Stimulated activated naive CD4-positive, alpha-beta T cell treated with Interleukin-2 at 50 U/mL for 16 hours (primary cell): ENCODE measurements around the gene CDC42EP3.
A peak's percentile ranks its signal among the peaks of the same experiment; 100 is the strongest.

Experiments
- DNase-seq: peaks from one replicate; lab custom pipeline; 2025; lab: John Stamatoyannopoulos, UW

CDC42EP3 gene, protein sequence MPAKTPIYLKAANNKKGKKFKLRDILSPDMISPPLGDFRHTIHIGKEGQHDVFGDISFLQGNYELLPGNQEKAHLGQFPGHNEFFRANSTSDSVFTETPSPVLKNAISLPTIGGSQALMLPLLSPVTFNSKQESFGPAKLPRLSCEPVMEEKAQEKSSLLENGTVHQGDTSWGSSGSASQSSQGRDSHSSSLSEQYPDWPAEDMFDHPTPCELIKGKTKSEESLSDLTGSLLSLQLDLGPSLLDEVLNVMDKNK

DNA sequence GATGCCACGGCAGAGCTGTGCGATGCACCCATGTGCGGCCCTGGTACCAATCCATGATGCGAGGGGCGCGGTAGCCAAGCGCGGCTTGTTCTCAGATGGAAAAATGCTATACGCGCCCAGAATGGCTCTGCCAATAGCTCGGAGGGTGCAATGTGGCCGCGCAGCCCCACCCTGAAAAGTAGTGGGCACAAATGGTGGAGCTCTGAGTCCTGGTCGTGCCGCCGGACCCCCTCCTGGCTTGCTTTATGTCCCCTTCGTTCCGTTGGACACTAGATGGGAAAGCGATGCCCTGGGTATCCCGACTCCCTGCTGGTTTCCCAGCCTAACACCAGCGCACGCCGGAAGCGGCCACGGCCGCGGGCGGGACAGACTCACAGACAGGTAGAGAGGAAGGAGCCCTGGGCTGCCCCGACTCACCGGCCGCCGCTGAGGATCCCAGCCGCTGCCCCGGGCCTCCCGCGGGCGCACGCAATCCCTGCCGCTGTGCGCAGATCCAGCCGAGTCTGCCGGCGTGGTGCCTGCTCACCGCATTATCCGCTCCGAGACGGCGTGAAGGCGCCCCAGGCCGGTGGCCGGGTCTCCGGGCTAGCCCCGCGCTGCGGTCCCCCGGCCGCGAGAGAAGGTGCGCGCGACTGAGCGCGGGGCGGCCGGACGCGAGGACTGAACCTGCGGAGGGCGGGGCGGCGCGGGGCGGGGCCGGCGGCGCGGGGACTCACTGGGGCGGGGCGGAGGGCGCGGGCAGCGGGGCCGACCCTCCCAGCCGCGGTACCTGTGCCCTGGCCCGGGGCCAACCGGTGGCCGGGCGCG is at the start of gene CDC42EP3:
Gene CDC42EP3 (minus strand): TSS at position 634 of the 807 bp plus-strand sequence. CDS start 25,055 bp downstream, outside the sequence.
- DNase-seq: peak; percentile 71

DNA sequence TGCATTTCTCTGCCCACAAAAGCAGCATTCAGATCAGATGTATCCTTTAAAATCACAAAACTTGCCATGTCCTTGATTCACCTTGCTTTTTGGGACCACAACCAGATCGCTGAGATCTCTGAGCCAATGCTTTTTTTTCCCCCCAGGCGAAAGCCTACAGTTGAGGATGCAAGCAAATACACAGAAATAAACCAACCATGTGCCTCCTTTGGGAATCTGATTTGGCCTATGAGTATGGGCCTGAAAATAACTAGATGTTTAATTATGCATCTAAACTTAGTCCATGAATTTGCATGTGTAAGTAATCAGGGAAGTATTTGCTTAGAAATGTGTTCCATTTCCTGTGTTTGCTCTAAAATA is 49.7 kb upstream of the CDC42EP3 start:
- DNase-seq: no peak

DNA sequence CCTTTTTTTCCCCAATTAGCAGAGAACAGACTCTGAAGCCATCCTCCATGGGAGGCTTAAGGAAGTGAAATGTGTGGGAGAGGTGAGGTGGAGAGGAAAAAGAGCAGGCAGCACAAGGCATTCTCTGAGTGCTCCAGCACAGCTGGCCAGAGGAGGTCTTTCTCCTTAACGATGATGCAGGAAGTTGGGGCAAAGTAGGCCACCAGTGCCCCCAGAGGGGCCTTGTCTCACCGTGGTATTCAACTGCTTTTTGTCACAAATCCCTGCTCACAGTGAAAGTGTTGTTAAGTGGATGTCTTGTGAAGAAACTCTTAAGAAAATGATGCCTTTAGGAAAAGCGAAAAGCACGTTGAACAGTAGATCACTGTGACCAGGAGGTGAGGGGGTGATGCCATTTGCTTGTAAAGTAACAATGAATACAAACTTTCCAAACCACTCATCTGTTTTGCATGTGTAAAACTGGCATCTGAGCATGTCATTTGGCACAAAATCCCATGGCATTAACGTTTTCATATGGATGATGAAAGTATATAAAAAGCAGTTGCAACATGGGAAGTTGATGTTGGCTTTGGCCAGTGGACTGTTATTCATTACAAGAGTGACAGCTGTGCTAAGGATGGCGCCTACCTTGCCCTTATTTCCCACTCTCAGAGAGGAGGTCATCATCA is 49.2 kb upstream of the CDC42EP3 start:
- no peak for DNase-seq

- no peak for DNase-seq
Measured at GRCh38 chr2:37718515-37719161, 47.2 kb upstream of the CDC42EP3 start.

DNA sequence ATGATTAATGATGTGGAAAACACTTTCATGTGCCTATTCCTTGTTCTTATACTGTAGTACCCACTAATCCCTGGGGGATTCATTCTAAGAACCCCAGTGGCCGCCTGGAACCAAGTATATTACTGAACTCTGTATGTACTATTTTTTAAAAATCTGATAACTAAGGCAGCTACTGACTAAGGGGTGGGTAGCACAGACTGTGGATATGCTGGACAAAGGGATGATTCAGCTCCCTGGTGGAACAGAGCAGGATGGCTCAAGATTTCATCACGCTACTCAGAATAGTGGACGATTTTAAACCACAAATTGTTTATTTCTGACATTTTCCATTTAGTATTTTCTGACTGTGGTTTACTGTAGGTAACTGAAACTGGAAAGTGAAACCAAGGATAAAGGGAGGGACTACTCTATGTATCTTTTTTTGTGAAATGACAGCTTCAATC is 41.8 kb upstream of the CDC42EP3 start:
- DNase-seq: no peak

GRCh38 chr2:37711831-37712230 is 40.4 kb upstream of the CDC42EP3 start:
- DNase-seq: no peak

- no peak for DNase-seq
Measured at GRCh38 chr2:37711308-37711731, 39.9 kb upstream of the CDC42EP3 start.

DNA sequence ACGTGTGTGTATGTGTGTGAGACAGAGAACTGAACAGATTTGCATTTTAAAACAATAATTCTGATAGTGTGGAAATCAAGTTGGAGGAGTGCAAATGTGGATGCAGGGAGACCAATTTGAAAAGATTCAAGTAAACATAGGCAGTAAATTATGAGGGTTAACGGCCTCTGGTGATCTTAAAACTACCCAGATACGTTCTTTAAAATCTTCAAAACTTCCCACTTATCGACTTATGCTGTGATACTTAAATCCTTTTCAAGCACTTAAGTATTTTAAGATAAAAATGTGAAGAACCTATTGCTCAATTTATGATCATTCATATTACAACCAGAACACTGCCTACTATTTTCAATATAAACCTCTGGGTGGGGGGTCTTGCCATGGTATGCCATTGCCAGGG is 37.7 kb upstream of the CDC42EP3 start:
- DNase-seq: no peak

GRCh38 chr2:37708146-37708545 is 36.7 kb upstream of the CDC42EP3 start:
- no peak for DNase-seq

GRCh38 chr2:37707393-37707792 is 36.0 kb upstream of the CDC42EP3 start:
- no peak for DNase-seq

GRCh38 chr2:37706334-37707183 is 35.1 kb upstream of the CDC42EP3 start:
- DNase-seq: no peak

DNA sequence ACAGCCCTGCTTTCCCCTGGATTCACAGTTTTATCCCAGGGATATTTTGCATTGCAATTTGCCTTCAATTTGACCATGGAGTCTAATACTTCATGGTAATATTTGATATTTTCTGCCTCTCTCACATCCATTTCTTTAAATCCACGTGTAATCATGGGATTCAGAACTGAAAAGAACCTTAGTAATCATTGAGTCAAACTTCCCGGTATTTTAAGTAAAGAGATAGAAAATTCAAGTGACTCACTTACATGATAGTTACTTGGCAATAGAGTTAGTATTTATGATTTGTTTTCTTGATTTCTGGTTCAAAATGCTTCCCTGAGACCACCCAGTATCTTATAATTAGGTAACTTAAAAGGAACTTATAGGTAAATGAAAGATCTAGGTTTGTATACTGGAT is 33.7 kb upstream of the CDC42EP3 start:
- no peak for DNase-seq

DNA sequence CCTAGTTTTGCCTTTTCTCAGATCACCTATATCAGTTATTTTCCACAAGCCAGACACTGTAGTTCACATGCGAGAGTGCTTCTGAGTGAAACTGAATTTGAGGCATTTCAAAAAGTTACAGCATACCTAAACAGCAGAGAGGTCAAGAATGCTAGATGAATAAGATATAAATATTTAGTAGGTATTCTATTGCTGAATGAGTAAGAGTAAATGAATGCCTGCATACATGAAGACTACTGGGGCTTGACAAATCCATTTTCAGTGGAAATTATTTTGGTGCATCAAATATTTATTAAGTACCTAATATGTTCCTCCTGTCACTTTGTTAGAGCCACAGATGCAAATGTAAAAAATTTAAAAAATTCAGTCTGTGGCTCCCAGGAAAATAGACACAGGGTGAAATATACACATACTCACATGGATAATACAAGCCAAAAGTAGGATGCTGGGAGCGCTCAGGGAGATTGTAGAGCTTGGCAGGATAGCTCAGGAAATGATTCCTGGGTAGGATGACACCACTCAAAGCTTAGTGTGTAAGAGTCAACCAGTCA is 27.6 kb upstream of the CDC42EP3 start:
- no peak for DNase-seq

DNA sequence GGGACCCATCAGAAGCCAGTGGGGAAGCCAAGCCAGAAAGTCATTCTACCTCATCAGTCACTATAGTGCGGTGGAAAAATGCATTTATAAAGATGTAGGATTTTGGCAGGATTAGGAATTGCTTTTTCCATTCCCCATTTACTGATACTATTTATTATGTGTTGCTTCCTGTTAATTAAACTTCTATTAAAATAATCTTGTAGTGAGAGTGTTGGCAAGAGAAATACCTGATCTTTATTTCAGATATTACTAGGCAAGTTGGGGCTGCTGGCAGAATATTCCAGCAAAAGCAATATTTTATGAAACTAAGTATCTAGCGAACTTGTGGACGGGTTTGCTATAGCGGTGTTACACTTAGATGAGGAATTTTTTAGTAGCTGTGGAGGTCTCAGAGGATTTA is 23.9 kb upstream of the CDC42EP3 start:
- no peak for DNase-seq

DNA sequence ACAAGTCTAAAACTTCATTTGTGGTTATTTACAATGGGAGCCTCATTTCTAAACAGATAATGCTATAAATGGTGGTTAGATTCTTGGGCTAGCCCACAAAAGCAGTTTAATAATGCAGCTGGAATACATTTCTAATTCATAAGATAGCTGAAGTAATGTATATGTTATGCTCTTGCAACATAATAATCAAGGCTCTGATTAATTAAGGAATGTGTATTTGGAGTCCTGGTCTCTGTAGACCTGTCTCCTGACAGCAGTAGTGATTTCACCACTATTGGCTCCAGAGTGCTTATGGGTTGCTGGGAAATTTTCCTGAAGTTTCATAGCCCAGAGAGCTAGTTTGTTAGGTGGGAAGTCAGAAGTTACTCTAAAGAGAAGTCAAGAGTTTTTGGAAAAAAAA is 21.3 kb upstream of the CDC42EP3 start:
- DNase-seq: no peak

DNA sequence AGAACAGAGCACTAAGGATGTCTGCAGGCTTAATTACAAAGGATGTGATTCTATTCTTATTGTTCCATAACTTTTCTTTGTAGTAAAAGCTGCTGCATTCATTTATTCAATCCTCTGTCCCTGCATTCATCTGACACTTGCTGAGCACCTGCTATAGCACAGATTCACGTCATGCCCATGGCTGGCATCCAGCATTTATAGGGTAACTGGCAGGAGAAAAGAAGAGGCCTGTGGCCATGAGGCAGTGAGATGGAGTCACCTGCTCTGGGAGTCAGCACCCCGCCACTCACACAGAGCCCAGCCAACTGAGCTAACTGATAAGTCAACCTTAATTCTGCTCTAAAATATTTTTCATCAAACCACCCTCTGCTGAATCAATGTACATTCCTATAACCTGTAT is 18.3 kb upstream of the CDC42EP3 start:
- no peak for DNase-seq

DNA sequence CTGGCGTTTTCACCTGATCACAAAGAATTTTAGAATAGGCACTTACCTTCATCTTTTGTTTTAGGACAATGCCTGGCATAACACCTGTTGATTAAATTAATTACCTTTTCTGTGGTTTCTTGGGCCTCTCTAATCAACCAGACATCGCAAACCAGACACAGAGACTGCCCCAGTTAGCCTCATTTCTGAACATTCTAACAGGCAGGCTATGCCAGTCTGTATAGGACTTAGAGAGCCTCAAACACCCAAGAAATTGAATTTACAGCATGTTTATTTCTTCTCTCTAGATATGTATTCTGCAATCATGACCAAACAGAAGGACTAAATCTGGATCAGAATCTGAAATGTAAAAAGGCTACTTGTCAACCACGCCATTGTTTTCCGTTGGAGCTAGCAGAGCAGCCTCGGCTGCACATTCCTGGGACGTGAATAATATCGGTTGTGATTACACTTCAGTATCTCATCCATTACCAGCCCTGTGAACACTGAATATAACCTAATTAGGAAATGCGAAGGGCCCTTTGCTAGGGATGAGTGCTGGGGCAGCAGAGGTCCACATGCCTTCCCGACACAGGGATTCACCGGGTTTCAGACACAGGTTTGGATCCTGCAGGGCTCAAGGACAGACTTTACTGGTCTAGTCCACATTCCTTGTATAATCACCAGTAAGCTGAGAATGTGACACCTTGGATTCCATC is 17.5 kb upstream of the CDC42EP3 start:
- no peak for DNase-seq

DNA sequence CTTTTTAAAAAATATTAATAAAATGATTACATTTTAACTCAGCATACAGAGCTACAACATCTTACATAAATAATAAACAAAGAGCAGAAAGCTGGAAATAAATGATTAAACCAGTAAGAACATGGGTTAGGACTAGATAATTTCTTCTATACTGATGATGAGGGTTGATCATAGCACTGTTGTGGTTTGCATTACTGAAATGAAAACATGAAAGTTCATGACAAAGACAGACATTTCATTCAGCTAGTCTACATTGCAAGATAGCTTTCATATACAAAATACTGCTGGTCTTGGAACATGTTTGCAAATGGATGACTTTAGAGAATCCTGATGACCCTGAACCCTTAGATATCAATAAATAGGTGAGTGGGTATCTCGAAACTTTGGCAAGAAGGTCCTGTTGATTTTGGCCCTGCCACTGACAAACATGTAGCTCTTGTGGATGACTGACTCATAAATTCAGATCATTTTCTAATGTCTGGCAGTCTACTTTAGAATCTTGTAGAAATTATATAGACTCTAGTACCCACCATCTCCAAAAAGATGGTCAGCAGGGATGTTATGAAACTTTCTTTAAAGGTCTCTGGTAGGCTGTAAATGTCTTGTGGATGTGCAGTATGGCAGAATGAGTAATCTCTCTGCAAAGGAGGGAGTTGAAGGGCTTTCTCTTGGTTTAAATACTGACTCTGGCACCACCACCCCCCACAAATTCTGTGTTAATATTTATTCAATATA is 15.5 kb upstream of the CDC42EP3 start:
- DNase-seq: no peak

DNA sequence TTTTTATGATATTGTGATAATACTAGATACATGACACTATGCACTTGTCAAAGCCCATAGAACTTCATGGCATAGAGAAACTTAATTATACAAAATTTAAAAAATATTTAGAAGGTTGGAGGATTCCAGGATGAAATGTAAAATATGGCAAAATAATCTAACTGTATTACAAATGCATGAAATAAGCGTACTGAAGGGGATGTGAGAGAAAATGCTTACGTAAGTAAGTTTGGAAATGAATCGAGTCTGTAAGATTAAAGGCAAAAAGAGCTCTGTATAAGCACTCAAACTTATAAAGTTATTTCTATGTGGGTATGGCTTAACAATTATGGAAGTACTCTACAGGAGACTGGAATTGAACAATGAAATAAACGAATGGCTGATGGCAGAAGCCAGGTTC is 13.4 kb upstream of the CDC42EP3 start:
- no peak for DNase-seq
